GM13976 (cell line): ENCODE measurements around the gene AP2B1.
A peak's percentile ranks its signal among the peaks of the same experiment; 100 is the strongest.

ENCODE experiments used
- DNase-seq: peaks from one replicate; pipeline ENCODE4 v3.0.0; 2012; ENCODE audit warnings: low spot score
- CTCF ChIP-seq: IDR thresholded peaks from 2 replicates; pipeline ENCODE4 v1.5.1; 2012; ENCODE audit warnings: borderline replicate concordance, mild to moderate bottlenecking; ENCODE audit not compliant: insufficient read depth; ENCODE audit errors: extremely low read depth, missing control alignments, control extremely low read depth
- in situ Hi-C: fragments of 300-500 bp; cut with MboI; formaldehyde crosslinking; loops from one replicate; pipeline ENCODE4 v1.12.0; 2022; ENCODE audit warnings: low sequenced_read_pairs, mixed read lengths, inconsistent platforms; ENCODE audit not compliant: unreplicated experiment

The AP2B1 gene

GRCh38 chr17:35568561-35568960, 18.6 kb upstream of the AP2B1 start:
- in situ Hi-C loops: no loop called here
- DNase-seq: peak; percentile 22
- TF ChIP-seq CTCF: no peak

GRCh38 chr17:35569405-35569804, 17.7 kb upstream of the AP2B1 start:
- no peak for DNase-seq
- no peak for TF ChIP-seq CTCF
- in situ Hi-C loops: no loop called here

- in situ Hi-C loops: no loop called here
- no peak for DNase-seq
- no peak for TF ChIP-seq CTCF
Measured at GRCh38 chr17:35575759-35576158, 11.4 kb upstream of the AP2B1 start.

- DNase-seq: peak; percentile 18
- in situ Hi-C loops: no loop called here
- TF ChIP-seq CTCF: no peak
Measured at GRCh38 chr17:35577830-35578196, 9.3 kb upstream of the AP2B1 start.

- peak; percentile 85 for DNase-seq
- in situ Hi-C loops: no loop called here
- TF ChIP-seq CTCF: no peak
Measured at GRCh38 chr17:35578197-35578928, 8.8 kb upstream of the AP2B1 start, which contains the start of gene PEX12. TSS of gene PEX12 (minus strand) at chr17:35578571. CDS start at chr17:35578021, 550 bp downstream.

GRCh38 chr17:35578929-35579432, 8.1 kb upstream of the AP2B1 start:
- no peak for TF ChIP-seq CTCF
- in situ Hi-C loops: no loop called here
- DNase-seq: peak; percentile 25
